GM19438 (cell line): ENCODE results near the gene TUFT1.
"Not testable (repeated sequence)": the region's sequence is repeated elsewhere in the genome, so short reads cannot be mapped to it uniquely, and the experiment has no call there.

Experiments
- ATAC-seq: cut with Tn5 transposase; IDR thresholded peaks from one replicate; pipeline ENCODE4 v1.9.1; 2021; ENCODE audit warnings: low read depth; ENCODE audit not compliant: unreplicated experiment

TUFT1 gene

DNA sequence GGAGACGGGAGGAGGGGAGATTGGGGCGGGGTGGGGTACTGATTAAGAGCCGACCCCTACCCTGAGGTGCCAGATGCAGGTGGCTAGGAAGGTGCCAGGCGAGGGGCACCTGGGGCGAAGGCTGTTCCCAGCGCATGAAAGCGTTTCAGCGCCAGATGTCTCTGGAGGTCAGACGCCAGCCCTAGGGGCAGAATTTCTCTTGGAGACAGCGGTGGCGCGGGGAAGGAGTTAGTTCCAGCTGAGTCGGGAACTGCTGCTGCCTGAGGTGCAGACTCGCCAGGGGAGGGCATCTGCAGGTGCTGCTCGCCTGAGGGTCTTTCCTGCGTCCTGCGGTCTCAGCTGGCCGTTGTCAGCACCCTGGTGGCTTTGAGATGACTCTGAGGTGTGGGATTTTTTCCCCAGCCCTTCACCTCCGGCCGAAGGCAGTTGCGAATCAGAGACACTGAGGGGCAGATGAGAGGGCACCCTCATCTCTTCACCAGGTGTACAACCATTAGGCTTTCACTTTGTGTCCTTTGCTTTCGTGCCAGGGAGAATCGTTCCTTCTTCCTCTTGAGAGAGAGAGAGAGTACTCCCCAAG is 28.4 kb upstream of the TUFT1 start:
- peak; percentile 27 for ATAC-seq

GRCh38 chr1:151512326-151512725 is 27.8 kb upstream of the TUFT1 start:
- no peak for ATAC-seq

- ATAC-seq, result no peak
Measured at GRCh38 chr1:151512801-151513625, 27.1 kb upstream of the TUFT1 start.

- ATAC-seq, result no peak
Measured at GRCh38 chr1:151513626-151514121, 26.4 kb upstream of the TUFT1 start.

DNA sequence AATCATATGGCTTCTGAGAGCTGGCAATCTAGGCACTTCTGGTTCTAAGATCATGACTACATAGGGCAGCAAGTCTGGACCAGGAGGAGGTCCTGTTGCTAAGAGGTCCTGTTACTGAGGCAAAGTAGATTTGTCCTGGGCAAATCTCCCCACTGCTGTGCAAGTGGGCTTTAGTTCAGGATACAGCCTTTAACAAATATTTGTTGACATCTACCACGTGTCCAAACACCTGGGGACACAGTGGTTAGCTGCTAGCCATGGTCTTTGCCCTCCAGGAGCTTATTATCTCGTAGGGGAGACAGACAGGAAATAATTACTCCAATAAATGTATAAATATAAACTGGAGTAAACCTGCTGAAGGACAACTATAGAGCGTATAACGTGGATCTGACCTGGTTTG is 25.7 kb upstream of the TUFT1 start:
- ATAC-seq, result no peak

DNA sequence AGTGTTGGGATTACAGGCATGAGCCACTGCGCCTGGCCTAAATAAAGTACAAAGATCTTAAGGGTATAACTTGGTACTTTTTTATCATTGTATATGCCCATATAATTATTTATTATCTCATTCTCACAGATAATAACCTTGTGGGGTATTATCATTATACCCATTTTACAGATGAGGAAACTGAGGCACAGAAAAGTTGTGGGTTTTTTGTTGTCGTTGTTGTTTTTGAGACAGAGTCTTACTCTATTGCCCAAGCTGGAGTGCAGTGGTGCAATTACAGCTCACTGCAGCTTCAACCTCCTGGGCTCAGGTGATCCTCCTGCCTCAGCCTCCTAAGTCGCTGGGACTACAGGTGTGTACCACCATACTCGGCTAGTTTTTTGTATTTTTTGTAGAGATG is 24.8 kb upstream of the TUFT1 start:
- no peak for ATAC-seq

DNA sequence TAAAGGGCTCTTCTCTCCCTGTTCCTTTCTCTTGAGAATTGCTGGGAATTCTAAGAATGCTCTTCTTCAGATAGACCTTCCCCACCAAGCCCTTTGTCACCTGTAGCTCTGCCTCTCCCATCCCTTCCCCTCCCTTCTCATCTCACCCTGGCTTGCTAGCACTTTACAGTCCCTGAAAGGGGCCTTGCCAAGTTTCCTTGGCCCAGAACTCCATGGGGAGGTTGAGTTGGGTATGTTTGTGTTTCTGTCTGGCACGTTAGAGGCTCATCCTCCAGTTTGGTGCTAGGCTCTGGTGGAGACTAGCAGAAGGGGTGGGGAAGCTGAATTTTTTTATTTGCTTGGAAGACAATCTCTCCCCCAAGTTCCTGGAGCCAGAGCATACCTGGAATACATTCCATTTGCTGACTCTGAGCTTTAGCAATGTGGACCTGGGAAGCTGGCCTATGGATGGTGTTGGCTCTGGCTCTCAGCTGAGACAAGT is 24.0 kb upstream of the TUFT1 start:
- no peak for ATAC-seq

- ATAC-seq, result no peak
Measured at GRCh38 chr1:151518431-151518830, 21.7 kb upstream of the TUFT1 start.

DNA sequence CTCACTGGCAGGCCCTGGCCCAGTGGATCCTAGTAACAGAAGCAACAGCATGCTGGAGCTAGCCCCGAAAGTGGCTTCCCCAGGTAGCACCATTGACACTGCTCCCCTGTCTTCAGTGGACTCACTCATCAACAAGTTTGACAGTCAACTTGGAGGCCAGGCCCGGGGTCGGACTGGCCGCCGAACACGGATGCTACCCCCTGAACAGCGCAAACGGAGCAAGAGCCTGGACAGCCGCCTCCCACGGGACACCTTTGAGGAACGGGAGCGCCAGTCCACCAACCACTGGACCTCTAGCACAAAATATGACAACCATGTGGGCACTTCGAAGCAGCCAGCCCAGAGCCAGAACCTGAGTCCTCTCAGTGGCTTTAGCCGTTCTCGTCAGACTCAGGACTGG is 21.2 kb upstream of the TUFT1 start:
- ATAC-seq, result no peak

GRCh38 chr1:151519667-151520066 is 20.4 kb upstream of the TUFT1 start:
- ATAC-seq, result no peak

GRCh38 chr1:151520359-151520758 is 19.8 kb upstream of the TUFT1 start:
- ATAC-seq, result no peak

- ATAC-seq, result not testable (repeated sequence)
Measured at GRCh38 chr1:151522427-151522826, 17.7 kb upstream of the TUFT1 start.

DNA sequence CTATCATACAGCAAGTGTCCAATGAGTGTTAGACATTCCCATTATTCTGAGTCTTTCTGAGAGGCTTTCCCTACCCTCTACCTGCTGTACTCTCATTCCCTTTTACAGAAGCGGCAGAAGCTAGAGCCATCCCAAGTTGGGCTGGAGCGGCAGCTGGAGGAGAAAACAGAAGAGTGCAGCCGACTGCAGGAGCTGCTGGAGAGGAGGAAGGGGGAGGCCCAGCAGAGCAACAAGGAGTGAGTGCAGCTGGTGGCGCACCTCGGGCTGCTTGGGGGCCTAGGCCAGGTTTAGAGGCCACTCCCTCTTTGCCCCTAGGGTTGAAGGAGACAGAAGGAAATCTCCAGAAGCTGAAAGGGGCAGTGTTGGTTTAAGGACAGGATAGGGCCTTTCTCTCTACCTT is 16.8 kb upstream of the TUFT1 start:
- no peak for ATAC-seq

GRCh38 chr1:151524736-151525135 is 15.4 kb upstream of the TUFT1 start:
- ATAC-seq, result no peak

- no peak for ATAC-seq
Measured at GRCh38 chr1:151526735-151527525, 13.2 kb upstream of the TUFT1 start.

DNA sequence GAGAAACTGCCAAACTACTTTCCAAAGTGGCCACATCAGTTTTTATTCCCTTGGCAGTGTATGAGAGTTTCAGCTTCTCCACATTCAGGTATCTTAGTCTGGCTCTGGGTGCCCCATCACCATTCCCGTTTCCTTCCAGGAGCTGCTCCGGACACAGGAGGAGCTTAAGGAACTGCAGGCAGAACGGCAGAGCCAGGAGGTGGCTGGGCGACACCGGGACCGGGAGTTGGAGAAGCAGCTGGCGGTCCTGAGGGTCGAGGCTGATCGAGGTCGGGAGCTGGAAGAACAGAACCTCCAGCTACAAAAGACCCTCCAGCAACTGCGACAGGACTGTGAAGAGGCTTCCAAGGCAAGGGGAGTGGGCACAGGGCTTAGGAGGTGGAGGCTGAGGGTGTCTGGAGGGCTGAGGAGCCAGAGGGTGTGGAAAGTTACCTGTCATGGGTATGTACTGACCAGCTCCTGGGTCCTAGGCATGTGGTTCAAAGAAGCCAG is 10.9 kb upstream of the TUFT1 start:
- no peak for ATAC-seq

DNA sequence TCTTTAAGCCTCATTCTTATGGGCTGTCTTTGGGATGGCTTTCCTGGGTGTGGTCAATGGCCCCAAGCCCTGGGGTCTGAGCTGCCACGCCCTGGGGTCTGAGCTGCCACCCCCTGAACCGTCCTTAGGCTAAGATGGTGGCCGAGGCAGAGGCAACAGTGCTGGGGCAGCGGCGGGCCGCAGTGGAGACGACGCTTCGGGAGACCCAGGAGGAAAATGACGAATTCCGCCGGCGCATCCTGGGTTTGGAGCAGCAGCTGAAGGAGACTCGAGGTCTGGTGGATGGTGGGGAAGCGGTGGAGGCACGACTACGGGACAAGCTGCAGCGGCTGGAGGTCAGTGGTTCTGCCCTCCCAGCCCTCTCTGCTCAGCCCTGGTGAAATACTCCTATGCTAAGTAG is 10.3 kb upstream of the TUFT1 start:
- ATAC-seq, result no peak

- ATAC-seq, result no peak
Measured at GRCh38 chr1:151530461-151530860, 9.6 kb upstream of the TUFT1 start.

DNA sequence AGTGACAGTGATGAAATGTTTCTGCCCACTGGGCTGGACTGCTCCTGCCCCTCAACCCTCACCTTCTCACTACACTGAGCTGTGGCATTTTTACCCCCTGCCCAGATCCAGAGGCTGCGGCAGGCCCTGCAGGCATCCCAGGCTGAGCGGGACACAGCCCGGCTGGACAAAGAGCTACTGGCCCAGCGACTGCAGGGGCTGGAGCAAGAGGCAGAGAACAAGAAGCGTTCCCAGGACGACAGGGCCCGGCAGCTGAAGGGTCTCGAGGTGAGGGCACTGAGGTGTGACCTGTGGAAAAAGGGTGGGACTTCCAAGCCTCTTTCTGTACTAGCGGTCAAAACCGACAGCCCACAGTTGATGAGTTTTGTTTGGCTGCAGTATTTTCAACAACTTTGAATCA is 6.2 kb upstream of the TUFT1 start:
- no peak for ATAC-seq

DNA sequence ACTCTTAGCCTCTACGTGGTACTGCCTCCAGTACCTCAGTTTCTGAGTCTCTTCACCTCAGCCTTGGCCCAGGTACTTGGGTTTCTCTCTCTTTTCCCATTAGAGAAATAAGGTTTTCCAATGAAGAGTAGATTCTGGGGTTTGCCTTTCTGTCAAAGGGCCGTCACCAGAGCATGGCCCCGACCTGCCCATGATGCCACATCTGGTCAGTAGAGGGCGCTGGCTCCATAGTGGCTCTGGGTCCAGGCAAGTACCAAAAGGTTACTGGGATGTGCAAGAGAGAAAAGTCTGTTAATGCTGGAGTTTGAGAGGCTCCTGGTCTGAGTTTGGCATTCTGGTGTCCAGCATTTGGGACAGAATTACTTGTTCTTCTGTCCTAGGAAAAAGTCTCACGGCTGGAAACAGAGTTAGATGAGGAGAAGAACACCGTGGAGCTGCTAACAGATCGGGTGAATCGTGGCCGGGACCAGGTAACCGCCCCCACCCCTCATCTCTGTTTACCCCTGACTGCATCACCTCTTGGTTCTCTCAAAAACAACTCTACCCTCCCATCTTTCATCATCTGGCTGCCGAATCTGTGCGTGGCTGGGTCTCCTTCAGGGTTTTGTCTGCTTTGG is 5.3 kb upstream of the TUFT1 start:
- ATAC-seq, result no peak
